HepG2 (cell line): ENCODE measurements around the gene PLD1. TPM values are rescaled to one million over a fixed set of nuclear protein-coding genes. Genes with fewer than 3 reads are reported as not detected.
A peak's percentile ranks its signal among the peaks of the same experiment; 100 is the strongest.

Experiments used
- ARNT ChIP-seq: fragments of 450-650 bp; IDR thresholded peaks from 2 replicates; pipeline ENCODE4 v1.6.1; 2017
- DR1 ChIP-seq: sonication (generic); formaldehyde crosslinking; IDR thresholded peaks from 2 replicates; pipeline ENCODE4 v1.8.0; 2021; ENCODE audit warnings: mild to moderate bottlenecking, missing genetic modification reagents, inconsistent platforms
- DZIP1 ChIP-seq: sonication (generic); formaldehyde crosslinking; IDR thresholded peaks from 2 replicates; pipeline ENCODE4 v1.5.0; 2020; ENCODE audit warnings: mild to moderate bottlenecking, missing genetic modification reagents
- GABPA ChIP-seq, 2 experiments: IDR thresholded peaks; 2 replicates each; pipeline ENCODE4 v1.6.1; 2011 to 2016; ENCODE audit warnings: low read depth in 2 of 2, low read length in 1 of 2, missing biosample characterization in 1 of 2, missing genetic modification characterization in 1 of 2
- HOXA3 ChIP-seq: sonication (generic); formaldehyde crosslinking; IDR thresholded peaks from 2 replicates; pipeline ENCODE4 v1.5.0; 2020; ENCODE audit warnings: missing genetic modification reagents
- LCORL ChIP-seq, 2 experiments: fragments of 450-650 bp in 1 of 2; sonication (generic) in 1 of 2; formaldehyde crosslinking in 1 of 2; IDR thresholded peaks; 2 replicates each; pipeline versions ENCODE4 v1.5.0 to v1.6.1; 2017 to 2020; ENCODE audit warnings: antibody characterized with exemption in 1 of 2, missing genetic modification reagents in 1 of 2
- SUZ12 ChIP-seq: fragments of 150-350 bp; IDR thresholded peaks from 2 replicates; pipeline ENCODE4 v1.6.1; 2014; ENCODE audit warnings: low read depth, low read length
- ZFP1 ChIP-seq: IDR thresholded peaks from 2 replicates; pipeline ENCODE4 v1.6.1; 2016
- ZNF124 ChIP-seq: sonication (generic); formaldehyde crosslinking; IDR thresholded peaks from 2 replicates; pipeline ENCODE4 v1.4.0; 2020; ENCODE audit warnings: missing genetic modification reagents
- ZNF446 ChIP-seq: sonication (generic); formaldehyde crosslinking; IDR thresholded peaks from 2 replicates; pipeline ENCODE4 v1.5.0; 2020; ENCODE audit warnings: mild to moderate bottlenecking, missing genetic modification reagents
- ZNF800 ChIP-seq: sonication (generic); formaldehyde crosslinking; IDR thresholded peaks from 2 replicates; pipeline ENCODE4 v1.4.0; 2020; ENCODE audit warnings: missing genetic modification reagents
- polyA plus RNA-seq, 8 experiments: library from polyadenylated mRNA; depleted of rRNA in 3 of 8; stranded (reverse) in 7 of 8; unstranded in 1 of 8; fragments of >200 nt; fragmentation: Illumina TruSeq in 4 of 8; extraction: Trizol in 4 of 8; gene quantifications; 2 replicates each; pipeline versions ENCODE4 v1.2.1 to v1.2.3, GENCODE V29; 2011 to 2016; ENCODE audit warnings: low read depth in 4 of 8, missing spikeins in 1 of 8, mixed read lengths in 1 of 8; ENCODE audit not compliant: insufficient read depth in 1 of 8
- total RNA-seq, 5 experiments: library from RNA; depleted of rRNA; stranded (reverse); fragments of >200 nt; fragmentation: Illumina TruSeq; extraction: Trizol; gene quantifications; 2 replicates each; pipeline ENCODE4 v1.2.3, GENCODE V29; 2016; ENCODE audit warnings: low read depth in 1 of 5
- TF ChIP-seq, protein P1 (sequence below): sonication (generic); formaldehyde crosslinking; IDR thresholded peaks from 2 replicates; pipeline ENCODE4 v1.4.0; 2020; ENCODE audit warnings: mild to moderate bottlenecking, missing genetic modification reagents
- TF ChIP-seq, protein P2 (sequence below): sonication (generic); formaldehyde crosslinking; IDR thresholded peaks from 2 replicates; pipeline ENCODE4 v1.4.0; 2020; ENCODE audit warnings: mild to moderate bottlenecking, missing genetic modification reagents
- TF ChIP-seq, protein P3 (sequence below): sonication (generic); formaldehyde crosslinking; IDR thresholded peaks from 2 replicates; pipeline ENCODE4 v1.4.0; 2020; ENCODE audit warnings: low read depth, mild to moderate bottlenecking, missing genetic modification reagents

The PLD1 gene
- total and polyA plus RNA-seq, 2 of the 13 experiments (the other 11 are each of a cell fraction or from before 2014, with no cell fraction given) = 27.1 to 59.4 TPM

DNA sequence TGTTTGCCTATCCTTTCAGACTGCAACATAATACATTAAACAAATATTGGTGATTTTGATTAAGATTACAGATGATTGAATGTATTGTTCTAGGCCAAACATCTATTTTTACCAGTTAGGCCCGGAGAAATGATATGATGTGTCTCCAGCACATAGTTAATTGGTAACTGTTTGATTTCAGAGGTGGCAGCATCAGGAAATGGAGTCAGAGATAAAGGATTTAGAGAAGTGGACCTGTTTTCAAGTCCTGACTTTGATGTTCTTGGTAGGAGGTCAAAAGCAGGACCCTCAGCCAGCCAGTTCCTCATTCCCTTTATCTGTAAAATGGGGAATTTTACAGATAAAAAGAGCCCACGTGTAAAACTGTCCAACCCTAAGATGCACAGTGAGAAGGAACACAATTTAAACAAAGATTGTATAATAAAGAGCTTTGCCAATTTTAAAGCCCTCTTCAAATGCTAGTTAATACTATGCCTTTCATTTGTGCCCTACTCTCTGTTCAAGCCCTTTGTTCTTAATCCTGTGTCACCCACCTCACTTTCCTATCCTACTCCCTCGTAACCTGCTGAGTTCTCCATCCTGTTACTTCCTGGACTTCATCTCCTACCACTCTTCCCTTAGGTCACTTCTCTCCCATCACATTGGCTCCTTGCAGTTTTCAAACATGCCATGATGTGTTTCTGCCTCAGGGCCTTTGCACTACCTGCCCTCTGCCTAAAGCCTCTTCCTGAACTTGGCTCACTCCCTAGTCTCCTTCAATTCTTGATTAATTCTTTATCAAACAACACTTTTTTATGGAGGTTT lies 35.4 kb upstream of the PLD1 start (continued):
- TF ChIP-seq ZNF800 (no peak), ZNF446 (CRISPR knock-in tag) (no peak), HOXA3 (CRISPR knock-in tag) (no peak), SUZ12 (no peak), ZNF124 (CRISPR knock-in tag) (no peak), ZFP1 (no peak), LCORL (IDR thresholded peaks at IDR 0.05) (no peak), LCORL (CRISPR knock-in tag; IDR thresholded peaks at IDR 0.05) (no peak), DR1 (CRISPR knock-in tag) (no peak), ARNT (no peak), DZIP1 (CRISPR knock-in tag) (no peak), GABPA (IDR thresholded peaks at IDR 0.05; ENCODE audit: low read depth, low read length) (no peak), GABPA (CRISPR knock-in tag; IDR thresholded peaks at IDR 0.05; ENCODE audit: low read depth) (0 out of 2 replicates have a peak, but pooled peaks have one; percentile 12)
- TF ChIP-seq, protein P1, sequence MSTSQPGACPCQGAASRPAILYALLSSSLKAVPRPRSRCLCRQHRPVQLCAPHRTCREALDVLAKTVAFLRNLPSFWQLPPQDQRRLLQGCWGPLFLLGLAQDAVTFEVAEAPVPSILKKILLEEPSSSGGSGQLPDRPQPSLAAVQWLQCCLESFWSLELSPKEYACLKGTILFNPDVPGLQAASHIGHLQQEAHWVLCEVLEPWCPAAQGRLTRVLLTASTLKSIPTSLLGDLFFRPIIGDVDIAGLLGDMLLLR (CRISPR knock-in tag) = no peak
- TF ChIP-seq, protein P2, sequence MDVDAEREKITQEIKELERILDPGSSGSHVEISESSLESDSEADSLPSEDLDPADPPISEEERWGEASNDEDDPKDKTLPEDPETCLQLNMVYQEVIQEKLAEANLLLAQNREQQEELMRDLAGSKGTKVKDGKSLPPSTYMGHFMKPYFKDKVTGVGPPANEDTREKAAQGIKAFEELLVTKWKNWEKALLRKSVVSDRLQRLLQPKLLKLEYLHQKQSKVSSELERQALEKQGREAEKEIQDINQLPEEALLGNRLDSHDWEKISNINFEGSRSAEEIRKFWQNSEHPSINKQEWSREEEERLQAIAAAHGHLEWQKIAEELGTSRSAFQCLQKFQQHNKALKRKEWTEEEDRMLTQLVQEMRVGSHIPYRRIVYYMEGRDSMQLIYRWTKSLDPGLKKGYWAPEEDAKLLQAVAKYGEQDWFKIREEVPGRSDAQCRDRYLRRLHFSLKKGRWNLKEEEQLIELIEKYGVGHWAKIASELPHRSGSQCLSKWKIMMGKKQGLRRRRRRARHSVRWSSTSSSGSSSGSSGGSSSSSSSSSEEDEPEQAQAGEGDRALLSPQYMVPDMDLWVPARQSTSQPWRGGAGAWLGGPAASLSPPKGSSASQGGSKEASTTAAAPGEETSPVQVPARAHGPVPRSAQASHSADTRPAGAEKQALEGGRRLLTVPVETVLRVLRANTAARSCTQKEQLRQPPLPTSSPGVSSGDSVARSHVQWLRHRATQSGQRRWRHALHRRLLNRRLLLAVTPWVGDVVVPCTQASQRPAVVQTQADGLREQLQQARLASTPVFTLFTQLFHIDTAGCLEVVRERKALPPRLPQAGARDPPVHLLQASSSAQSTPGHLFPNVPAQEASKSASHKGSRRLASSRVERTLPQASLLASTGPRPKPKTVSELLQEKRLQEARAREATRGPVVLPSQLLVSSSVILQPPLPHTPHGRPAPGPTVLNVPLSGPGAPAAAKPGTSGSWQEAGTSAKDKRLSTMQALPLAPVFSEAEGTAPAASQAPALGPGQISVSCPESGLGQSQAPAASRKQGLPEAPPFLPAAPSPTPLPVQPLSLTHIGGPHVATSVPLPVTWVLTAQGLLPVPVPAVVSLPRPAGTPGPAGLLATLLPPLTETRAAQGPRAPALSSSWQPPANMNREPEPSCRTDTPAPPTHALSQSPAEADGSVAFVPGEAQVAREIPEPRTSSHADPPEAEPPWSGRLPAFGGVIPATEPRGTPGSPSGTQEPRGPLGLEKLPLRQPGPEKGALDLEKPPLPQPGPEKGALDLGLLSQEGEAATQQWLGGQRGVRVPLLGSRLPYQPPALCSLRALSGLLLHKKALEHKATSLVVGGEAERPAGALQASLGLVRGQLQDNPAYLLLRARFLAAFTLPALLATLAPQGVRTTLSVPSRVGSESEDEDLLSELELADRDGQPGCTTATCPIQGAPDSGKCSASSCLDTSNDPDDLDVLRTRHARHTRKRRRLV (CRISPR knock-in tag) = no peak
- TF ChIP-seq, protein P3, sequence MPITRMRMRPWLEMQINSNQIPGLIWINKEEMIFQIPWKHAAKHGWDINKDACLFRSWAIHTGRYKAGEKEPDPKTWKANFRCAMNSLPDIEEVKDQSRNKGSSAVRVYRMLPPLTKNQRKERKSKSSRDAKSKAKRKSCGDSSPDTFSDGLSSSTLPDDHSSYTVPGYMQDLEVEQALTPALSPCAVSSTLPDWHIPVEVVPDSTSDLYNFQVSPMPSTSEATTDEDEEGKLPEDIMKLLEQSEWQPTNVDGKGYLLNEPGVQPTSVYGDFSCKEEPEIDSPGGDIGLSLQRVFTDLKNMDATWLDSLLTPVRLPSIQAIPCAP (CRISPR knock-in tag) = no peak
